Measurements from ENCODE around the gene PHACTR1.

Gene PHACTR1

DNA sequence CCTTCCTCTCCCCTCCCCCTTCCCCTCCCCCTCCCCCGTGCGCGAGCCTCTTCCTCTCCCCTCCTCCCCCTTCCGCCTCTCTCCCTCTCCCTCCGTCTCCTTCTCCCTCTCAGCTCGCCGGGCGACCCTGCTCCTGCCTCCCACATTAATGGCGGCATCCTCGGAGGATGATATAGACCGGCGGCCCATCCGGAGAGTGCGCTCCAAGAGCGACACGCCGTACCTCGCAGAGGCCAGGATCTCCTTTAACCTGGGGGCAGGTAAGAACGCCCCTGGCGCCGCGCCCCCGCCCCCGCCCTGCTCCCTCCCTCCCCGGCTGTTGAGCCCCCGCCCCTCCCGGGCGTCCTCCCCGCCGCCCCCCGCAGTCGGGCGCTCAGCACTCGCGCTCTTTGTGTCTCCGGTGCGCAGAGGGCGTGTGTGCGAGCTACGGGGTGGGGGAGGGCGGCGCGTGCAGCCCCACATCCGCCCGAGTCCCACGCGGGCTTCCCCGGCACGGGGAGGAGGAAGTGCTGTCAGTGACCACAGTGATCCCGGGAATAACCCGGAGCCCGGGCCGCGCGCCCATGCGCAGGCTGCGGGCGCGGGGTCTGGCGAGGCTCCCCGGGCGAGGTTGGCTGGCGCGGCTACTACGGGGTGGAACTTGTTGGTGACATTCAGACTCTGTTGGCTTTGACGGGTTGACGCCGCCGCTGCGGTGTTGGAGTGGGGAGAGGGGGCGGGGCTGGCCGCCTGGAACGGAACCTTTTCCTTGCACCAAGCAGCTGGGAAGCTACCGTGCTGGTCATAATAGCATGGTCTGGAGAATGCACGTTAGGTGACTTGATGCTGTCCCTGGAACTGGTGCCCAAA lies 33.2 kb downstream of the PHACTR1 start:
- peak in 10 of 51 donors; percentile 3 to 40 (median 20) for DNase-seq

DNA sequence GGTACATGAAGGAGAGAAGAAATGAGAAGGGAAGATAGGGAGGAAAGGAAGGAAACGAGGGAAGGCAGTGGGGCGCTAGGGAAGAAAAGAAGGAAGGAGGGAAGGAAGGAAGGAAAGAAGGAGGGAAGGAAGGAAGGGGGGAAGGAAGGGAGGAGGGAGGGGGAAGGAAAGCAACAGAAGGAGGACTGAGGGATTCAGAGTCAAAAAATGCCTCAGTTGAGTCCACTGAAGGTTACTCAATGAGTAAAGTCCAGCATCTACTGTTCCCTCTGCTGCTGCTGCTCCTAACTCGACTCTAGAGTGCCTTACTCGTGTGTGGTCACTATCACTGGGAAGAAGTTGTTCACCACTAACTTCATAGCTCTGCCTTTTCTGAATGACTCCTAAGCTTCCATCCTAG lies 33.8 kb downstream of the PHACTR1 start:
- DNase-seq, result no peak

DNA sequence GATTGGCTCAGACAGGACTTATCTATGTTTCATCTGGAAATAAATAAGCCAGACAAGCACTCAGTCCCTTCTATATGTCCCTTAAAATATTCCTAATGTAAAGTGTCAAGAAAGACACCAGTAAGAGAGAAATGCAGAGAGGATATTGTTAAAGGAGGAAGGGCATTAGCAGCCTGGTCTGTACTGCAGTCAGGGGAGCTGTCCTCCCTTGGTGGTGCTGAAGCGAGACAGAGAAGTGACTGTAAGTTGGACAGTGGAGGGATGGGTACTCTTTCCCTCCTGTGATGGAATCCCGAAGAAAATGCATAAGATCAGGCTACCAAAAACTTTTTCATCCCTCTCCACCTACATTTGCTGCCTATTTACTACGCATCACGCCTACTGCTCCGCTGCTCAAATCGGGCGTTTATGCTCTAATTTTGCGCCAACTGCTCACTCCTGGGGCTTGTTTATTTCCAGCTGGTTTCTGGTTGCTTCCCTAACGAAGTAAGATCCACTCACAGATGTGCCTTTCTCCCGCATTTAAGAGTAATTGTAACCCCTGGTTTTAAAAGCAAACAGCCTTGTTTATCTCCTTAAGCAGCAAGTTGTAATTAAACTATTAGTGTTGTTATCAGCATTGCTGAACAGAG lies 35.2 kb downstream of the PHACTR1 start:
- DNase-seq, result peak in 12 of 51 donors; percentile 0 to 35 (median 10)

DNA sequence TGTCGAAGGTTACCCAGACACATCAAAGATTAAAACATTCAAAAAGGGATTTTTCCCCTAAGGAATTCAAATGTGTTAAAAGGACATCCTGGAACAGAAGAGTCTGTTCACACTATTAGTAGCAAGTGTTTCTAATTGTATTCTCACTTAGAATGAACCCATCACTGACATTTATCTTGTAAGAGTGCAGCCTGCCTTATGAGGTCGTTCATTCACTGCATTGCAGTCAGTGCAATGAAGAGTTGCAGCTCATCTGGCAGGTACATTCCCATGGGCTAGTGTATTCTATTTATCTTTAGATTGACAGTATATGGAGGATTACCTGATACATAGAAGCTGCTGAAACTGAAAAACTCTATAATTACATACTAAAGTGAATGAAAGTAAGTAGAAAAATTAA lies 36.5 kb downstream of the PHACTR1 start:
- DNase-seq, result no peak

DNA sequence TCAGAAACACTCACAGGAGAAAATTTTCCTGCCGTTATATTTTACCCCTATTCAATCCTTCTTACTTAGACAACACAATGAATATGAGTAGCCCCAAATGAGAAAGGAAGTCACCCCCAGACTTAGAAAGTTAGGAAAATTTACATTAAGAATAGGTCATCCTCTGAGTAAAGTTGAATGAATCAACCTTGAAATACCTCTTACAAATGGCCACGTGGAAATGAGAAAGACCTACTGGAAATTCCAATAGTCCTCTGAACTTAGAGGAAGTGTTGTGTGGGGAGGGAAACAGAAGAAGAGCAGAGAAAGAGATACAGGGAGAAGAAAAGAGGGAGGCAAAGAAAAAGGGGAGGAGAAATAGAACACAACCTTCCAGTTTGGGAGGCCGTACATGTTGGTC lies 43.7 kb downstream of the PHACTR1 start:
- DNase-seq, result no peak

DNA sequence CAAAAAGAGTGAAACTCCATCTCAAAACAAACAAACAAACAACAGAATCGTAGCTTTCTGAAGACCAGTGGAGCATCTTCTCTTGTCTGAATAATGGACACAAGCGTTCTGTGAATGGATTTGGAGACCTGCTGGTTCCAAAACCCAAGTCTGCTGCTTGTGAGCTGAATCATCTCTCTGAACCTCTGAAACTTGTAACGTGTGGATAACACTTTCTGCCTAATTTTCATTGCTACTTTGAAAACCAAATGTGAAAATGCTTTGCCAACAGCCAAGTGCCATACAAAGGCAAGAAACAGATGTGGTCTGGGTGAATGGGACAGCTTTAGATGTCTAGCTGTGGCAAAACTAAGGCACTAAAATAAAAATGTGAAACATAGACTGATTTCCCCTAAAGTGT lies 44.3 kb downstream of the PHACTR1 start:
- DNase-seq, result no peak

DNA sequence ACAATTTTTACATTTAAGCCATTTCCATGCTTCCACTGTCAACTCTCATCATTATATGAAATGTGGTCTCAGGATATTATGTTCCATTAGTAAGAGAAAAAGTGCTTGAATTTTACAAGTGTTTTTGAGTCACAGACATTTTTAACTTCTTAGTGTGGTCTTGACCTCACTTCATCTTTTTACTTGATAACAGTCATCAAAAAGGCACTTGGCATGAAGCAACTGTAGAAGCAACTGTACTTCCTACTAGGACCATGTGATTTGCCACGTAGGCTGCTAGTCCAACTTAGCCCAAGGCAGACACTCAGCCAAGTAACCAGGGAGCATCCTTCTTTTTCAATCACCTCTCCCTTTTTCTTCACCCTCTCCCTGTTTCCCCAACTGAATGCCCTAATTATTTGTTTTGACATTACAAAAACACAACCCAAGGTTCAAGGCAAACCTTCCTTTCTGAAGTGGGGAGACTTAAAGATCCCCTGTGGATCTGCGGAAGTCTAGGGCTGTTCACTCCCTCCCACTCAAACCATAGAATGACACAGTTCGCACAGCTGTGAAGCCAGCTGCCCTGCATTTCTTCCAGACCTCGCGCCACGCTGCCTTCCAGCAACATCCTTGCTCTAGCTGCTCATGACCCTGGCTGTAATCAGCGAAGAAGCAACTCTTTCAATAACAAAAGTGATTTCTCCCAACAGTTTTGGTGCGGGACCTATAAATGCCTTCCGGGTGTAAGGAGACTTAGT lies 45.0 kb downstream of the PHACTR1 start:
- no peak for DNase-seq

DNA sequence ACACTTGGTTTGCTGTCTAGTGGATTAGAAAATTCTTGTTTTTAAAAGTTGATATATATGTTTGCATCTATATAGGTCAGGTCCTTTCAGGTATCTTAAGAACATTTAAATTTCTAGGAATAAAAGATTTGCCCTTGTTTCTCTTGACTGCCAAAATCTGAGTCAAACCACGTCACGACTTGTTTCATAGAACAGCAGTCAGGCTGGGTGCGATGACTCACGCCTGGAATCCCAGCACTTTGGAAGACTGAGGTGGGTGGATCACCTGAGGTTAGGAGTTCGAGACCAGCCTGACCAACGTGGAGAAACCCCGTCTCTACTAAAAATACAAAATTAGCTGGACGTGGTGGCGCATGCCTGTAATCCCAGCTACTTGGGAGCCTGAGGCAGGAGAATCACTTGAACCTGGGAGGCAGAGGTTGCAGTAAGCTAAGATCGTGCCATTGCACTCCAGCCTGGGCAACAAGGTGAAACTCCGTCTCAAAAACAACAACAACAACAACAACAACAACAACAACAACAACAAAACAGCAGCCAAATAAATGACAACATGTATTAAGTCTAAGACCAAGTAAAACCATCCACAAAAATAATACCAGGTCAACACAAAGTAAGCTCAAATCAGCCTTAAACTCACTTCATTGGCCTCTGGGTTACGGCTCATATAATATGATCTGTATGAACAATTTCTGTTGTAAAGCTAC lies 46.3 kb downstream of the PHACTR1 start:
- DNase-seq, result peak in 1 of 51 donors; percentile 30

DNA sequence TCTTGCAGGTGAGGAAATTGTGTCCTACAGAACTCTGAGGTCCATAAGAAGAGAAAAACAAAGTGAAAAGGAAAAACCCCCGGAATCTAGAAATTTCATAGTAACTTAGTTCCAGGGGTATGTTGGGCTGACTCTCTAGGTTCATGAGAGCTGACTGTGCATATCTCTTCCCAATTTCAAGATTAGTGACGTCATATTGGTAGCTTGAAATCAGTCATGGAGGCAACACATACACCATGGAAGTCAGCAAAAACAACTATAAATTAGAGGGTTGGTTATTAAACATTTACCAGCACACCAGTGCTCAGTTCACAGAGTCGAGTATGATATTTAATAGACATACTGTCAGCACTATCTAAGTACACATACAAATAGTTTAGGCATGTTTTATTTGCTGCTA lies 49.8 kb downstream of the PHACTR1 start:
- DNase-seq, result no peak

DNA sequence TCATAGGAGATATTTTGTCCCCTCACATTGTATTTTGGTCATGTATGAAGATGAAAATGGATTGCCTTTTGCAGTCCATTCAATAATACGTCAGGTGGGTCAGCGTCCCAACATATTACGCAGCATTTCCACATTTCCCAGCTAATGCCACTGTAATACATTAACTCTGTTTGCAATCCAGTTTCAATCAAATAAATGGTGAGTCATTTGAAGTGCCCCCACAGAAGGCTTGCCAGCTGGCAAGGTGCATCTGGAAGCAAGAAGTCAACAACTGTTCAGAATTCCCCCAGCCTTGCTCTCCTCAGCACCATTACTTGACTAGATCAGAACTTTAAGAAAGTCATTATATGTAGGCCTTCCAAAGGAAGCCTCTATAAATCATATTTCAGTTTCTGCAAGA lies 50.4 kb downstream of the PHACTR1 start:
- DNase-seq, result no peak

DNA sequence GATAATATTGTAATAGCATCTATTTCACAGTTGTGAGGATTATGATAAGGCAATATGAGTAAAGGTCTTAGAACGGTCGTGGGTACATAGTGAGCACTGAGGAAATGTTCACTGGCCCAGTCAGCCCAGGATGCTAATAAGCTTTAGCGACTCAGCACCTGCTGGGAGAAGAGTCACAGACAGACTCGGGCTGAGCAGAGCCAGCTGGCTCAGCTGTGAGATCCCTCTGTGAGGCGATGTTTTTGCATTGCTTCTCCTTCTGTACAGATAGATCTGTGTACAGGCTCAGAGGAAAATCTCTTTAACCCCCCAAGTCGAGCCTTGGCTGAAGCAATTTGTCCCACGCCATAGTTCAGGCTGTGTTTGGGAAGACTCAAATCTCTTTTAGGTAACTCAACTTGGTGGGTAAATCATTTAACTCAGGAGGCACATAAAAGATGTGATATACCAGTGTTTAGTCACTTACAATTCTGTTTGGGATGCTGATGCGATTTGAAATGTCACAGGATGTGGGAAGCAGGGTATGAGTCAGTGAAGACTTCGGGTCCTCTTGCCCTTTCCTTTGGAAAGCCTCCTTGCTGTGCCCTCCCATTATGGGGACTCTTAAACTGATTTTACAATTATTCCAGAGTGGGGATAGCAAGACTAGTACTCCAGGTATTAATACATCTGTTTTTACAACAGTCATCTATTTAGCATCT lies 53.1 kb downstream of the PHACTR1 start:
- DNase-seq, result peak in 3 of 51 donors; percentile 1 to 50 (median 5)

DNA sequence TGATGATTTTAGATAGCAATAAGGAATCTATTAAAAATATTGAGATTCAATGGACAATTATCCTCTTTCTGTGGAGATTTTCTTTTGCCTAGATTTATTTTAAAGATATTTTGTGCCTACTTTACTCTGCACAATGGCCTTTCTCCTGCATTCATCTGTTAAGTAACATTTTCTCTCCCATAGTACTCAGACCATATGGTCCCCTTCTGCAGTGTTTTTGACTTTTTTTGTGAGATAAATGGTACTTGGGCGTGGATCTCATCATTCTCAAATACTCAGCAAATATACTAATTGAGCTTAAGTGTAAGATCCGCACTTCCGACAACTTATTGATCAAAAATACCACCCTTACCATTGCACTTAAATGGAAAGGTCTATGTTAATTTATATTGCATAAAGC lies 55.8 kb downstream of the PHACTR1 start:
- DNase-seq, result no peak

DNA sequence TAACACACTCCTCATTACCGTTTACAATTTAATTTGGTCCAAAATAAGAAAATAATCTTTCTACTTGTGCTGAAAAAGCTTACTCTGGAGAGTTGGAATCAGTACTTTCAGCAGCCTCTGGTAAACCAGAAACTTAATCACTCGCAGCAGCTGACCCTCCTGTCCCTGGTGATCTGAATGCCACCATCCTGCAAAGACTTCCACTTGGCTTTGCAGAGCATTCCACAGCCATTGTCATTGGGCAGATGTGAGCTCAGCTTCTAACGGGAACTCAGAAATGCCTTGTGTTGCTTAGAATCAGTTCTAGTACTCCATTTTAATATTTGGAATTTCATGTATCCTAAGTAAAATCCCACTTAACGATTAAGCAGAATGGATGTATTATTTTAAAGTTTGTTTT lies 59.7 kb downstream of the PHACTR1 start:
- no peak for DNase-seq

DNA sequence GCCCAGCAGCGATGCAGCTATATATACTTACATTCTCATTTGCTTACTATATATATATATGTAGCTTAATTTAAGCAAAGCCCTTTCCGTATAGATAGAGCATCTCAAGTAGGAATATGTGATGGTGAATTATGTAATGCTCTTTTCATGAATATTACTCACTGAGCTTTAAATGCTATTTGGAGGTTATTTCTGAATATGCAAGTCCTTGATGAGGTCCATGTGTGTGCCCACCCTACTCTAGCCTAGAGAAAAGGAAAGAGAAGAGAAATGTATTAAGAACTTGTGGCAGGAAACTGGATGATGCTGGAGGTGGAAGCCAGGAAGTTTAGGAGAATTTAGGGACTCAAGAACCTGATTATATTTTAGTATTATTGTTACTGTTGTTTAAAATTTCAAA lies 63.2 kb downstream of the PHACTR1 start:
- no peak for DNase-seq

DNA sequence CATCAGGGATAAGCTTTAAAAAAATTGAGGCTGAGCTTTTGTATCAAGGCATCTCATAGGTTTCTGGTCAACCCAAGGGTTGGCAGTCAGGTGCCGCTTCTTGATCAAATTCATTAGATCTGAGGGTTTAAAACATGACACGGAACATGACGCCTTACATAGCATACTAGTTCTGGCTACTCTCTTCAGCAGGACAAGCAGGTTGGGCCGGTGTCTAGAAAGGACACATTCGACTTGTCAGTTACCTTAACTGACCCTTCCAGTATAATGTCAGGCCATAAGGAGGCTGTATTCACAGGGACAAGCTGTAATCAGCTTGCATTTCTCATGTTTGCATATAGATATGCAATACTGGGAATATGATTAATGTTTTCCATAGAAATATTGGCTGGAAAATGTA lies 65.6 kb downstream of the PHACTR1 start:
- no peak for DNase-seq

DNA sequence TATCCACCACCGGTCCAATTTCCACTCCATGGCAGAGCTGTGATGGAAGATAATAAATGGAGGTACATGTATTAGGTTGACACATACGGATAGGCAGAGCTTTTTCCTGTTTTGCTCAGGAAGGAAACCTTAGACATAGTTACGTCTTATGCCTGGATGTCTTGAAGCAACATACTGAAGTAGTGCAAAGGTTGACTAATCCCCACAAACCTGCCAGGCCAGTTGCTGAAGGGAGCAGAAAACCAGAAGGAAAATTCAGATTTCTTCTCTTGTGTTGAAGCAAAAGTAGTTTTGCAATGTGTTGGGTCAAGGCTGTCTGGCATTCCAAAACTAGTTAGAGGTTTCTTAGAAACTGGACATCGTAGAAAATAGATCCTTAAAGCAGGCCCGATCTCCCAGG lies 68.7 kb downstream of the PHACTR1 start:
- no peak for DNase-seq

DNA sequence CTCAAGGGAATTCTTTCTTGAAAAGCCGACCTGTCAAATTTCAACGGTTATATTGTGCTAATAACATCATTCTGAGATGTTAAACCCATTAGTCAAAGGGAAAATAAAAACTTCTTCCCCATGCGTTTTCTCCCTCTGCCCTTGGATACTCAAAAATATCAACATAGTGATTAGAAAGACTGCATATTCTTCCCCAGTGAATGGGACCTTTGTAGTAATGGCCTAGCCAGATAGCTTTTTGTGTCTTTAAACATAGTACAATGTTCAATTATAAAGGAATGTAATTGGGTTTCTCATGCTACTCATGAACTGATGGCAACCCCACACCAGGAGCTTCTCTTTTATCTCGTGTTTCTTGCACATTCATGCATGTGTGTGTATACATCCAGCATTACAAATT lies 69.4 kb downstream of the PHACTR1 start:
- DNase-seq, result no peak

DNA sequence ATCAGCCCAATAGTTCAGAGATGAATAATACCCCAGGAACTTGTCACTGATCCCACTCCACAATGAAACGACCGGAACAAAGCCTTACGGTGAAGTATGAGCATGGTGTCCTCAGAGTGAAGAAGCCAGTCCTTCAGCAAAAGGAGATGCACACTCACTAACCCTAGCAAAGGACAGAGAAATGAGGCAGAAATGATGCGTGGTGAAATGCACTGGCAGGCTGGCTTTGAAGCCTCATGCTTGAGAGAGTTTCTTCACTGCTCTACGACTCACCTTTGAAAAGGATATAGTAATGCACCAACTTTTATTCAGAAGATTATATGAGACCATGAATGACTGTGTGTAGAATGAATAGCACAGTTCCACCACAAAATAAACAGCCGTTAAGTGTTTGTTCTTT lies 74.8 kb downstream of the PHACTR1 start:
- no peak for DNase-seq

DNA sequence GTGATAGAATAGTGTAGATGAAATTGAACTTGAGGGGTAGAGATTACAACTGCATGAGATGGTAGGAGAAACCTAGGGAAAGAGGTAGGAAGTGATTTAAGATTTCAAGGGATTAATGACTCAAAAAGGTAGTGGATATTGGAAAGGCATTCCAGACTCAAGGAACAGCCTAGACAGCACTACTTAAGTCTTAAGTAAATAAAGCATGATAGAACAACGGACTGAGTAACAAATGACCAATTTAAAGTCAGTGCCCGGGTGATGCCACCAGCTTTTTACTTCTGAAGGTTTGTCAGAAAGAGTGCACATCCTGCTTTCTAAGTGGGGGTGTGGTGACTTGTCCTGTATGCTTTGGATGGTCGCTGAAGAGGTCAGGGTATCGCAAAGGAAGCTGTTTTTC lies 81.8 kb downstream of the PHACTR1 start:
- no peak for DNase-seq

DNA sequence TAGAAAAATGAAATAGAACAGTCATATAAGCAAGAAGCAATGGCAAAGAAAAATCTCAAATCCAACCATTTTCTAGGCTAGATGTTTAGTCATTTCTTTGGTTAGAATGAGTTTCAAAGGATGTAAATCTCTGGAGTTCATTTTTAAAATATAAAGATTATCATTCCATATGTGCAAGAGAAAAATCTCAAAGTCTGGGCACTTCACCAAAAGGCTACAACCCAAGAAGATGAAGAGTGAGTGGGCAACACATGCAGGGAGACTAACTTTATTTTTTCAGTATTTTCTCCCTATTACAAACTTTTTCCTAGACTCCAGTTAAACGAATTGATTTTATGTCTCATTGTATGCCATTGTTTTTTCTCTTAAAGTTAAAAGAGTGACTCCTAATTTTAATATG lies 83.6 kb downstream of the PHACTR1 start:
- no peak for DNase-seq

DNA sequence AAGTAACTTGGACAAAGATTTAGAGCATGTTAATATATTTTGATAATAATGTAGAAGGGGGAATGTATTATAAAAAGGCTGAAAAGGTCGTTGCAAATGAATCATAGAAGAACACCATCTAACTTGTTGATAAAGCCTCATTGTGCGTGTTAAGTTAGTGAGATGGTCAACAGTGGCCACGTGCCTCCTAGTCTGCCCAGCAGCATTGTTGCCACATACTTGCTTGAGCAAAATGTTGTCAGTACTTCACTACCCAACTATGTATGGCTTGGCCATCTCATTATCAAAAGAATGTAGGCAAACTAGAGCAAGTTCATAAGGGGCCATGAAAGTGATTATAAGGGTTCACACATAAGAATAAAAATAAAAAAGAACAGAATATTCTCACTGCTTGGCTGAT lies 84.6 kb downstream of the PHACTR1 start:
- DNase-seq, result no peak
